ENCODE data around the gene PDXDC1. TPM values are rescaled to one million over a fixed set of nuclear protein-coding genes. Genes with fewer than 3 reads are reported as not detected.
A peak's percentile ranks its signal among the peaks of the same experiment; 100 is the strongest.
"Not testable (repeated sequence)": the region's sequence is repeated elsewhere in the genome, so short reads cannot be mapped to it uniquely, and the experiment has no call there.

The PDXDC1 gene
- total and polyA plus RNA-seq, 9 of the 15 experiments (the other 6 are each of a cell fraction or from before 2014, with no cell fraction given) = 5.1 to 95.4 (median 45.8) TPM

GRCh38 chr16:15076161-15076560 is 101.3 kb downstream of the PDXDC1 start:
- H3K27ac ChIP-seq (ENCODE audit: extremely low read depth, low read depth, low read length); H4K20me1 ChIP-seq (replicated peaks; ENCODE audit: control insufficient read depth, insufficient read depth, low read length); intact Hi-C loops (cut with micrococcal nuclease); H3K79me2 ChIP-seq (ENCODE audit: control insufficient read depth, insufficient read depth, low read length); ATAC-seq; H3K4me1 ChIP-seq (replicated peaks in 1 of 2; ENCODE audit: control insufficient read depth in 2 of 2, insufficient read depth in 2 of 2, low read length in 2 of 2); H3K9me3 ChIP-seq (replicated peaks; ENCODE audit: control insufficient read depth, insufficient read depth, low read depth, low read length); H3K4me2 ChIP-seq (ENCODE audit: insufficient read depth, low read length); BruUV-seq (replicated peaks); H3K4me3 ChIP-seq; H3K9me1 ChIP-seq (ENCODE audit: control insufficient read depth, insufficient read depth, low read length); H3K9ac ChIP-seq (ENCODE audit: insufficient read depth in 1 of 2, low read depth in 2 of 2, low read length in 2 of 2); POLR2A ChIA-PET; H3K27me3 ChIP-seq (ENCODE audit: control insufficient read depth in 2 of 2, insufficient read depth in 2 of 2, low read length in 2 of 2); FAIRE-seq; DNase-seq (ENCODE audit: extremely low read depth in 1 of 4, low spot score in 3 of 4); H2AFZ ChIP-seq (ENCODE audit: low read depth, low read length); CTCF ChIA-PET (ENCODE audit: low intra/inter-chr PET ratio): not testable (repeated sequence)
- peaks cover 70% of the 10 kb centered on the region for H3K36me3 ChIP-seq (ENCODE audit: control insufficient read depth, insufficient read depth, low read length)
- 82% methylated on average over 1 of the region's 2 CpGs for WGBS (ENCODE audit: insufficient coverage, low coverage, missing lambda C conversion rate)
- in situ Hi-C loops (cut with MboI) = loop anchor here (25.0 kb wide), 1 partner anchor 1436 kb away; no protein-coding TSS in a partner anchor

GRCh38 chr16:15080883-15081282 is 106.1 kb downstream of the PDXDC1 start:
- H3K9me1 ChIP-seq (ENCODE audit: control insufficient read depth, insufficient read depth, low read length); intact Hi-C loops (cut with micrococcal nuclease); ATAC-seq; H3K4me2 ChIP-seq (ENCODE audit: insufficient read depth, low read length); BruUV-seq (replicated peaks); H3K9me3 ChIP-seq (replicated peaks; ENCODE audit: control insufficient read depth, insufficient read depth, low read depth, low read length); H3K27me3 ChIP-seq (ENCODE audit: control insufficient read depth in 2 of 2, insufficient read depth in 2 of 2, low read length in 2 of 2); H3K9ac ChIP-seq (ENCODE audit: insufficient read depth in 1 of 2, low read depth in 2 of 2, low read length in 2 of 2); H3K27ac ChIP-seq (ENCODE audit: extremely low read depth, low read depth, low read length); DNase-seq (ENCODE audit: extremely low read depth in 1 of 4, low spot score in 3 of 4); POLR2A ChIA-PET; H2AFZ ChIP-seq (ENCODE audit: low read depth, low read length); H4K20me1 ChIP-seq (replicated peaks; ENCODE audit: control insufficient read depth, insufficient read depth, low read length); CTCF ChIA-PET (ENCODE audit: low intra/inter-chr PET ratio); H3K4me1 ChIP-seq (replicated peaks in 1 of 2; ENCODE audit: control insufficient read depth in 2 of 2, insufficient read depth in 2 of 2, low read length in 2 of 2); H3K79me2 ChIP-seq (ENCODE audit: control insufficient read depth, insufficient read depth, low read length); H3K4me3 ChIP-seq; FAIRE-seq: not testable (repeated sequence)
- peak; percentile 90 for TF ChIP-seq ZNF232 (CRISPR knock-in tag; IDR thresholded peaks at IDR 0.05)
- peak; percentile 38 for TF ChIP-seq RBM25 (IDR thresholded peaks at IDR 0.05; ENCODE audit: low read depth, low read length, severe bottlenecking)
- TF ChIP-seq ZNF146 (CRISPR knock-in tag; IDR thresholded peaks at IDR 0.05; ENCODE audit: unreplicated experiment) = peak; percentile 80
- WGBS (ENCODE audit: insufficient coverage, low coverage, missing lambda C conversion rate) = 100% methylated on average over 1 of the region's 1 CpG
- peaks cover 64% of the 10 kb centered on the region; the same call in 2 of the 3 replicates for H3K36me3 ChIP-seq (ENCODE audit: control insufficient read depth, insufficient read depth, low read length)
- in situ Hi-C loops (cut with MboI) = loop anchor here (25.0 kb wide), 1 partner anchor 1431 kb away; no protein-coding TSS in a partner anchor

GRCh38 chr16:15082788-15083187 is 108.0 kb downstream of the PDXDC1 start:
- H2AFZ ChIP-seq (ENCODE audit: low read depth, low read length); H3K79me2 ChIP-seq (ENCODE audit: control insufficient read depth, insufficient read depth, low read length); H3K9ac ChIP-seq (ENCODE audit: insufficient read depth in 1 of 2, low read depth in 2 of 2, low read length in 2 of 2); H3K9me1 ChIP-seq (ENCODE audit: control insufficient read depth, insufficient read depth, low read length); POLR2A ChIA-PET; H3K27me3 ChIP-seq (ENCODE audit: control insufficient read depth in 2 of 2, insufficient read depth in 2 of 2, low read length in 2 of 2); H3K4me2 ChIP-seq (ENCODE audit: insufficient read depth, low read length); DNase-seq (ENCODE audit: extremely low read depth in 1 of 4, low spot score in 3 of 4); intact Hi-C loops (cut with micrococcal nuclease); H3K27ac ChIP-seq (ENCODE audit: extremely low read depth, low read depth, low read length); ATAC-seq; H3K4me3 ChIP-seq; H3K9me3 ChIP-seq (replicated peaks; ENCODE audit: control insufficient read depth, insufficient read depth, low read depth, low read length); H3K4me1 ChIP-seq (replicated peaks in 1 of 2; ENCODE audit: control insufficient read depth in 2 of 2, insufficient read depth in 2 of 2, low read length in 2 of 2); BruUV-seq (replicated peaks); FAIRE-seq; CTCF ChIA-PET (ENCODE audit: low intra/inter-chr PET ratio); H4K20me1 ChIP-seq (replicated peaks; ENCODE audit: control insufficient read depth, insufficient read depth, low read length): not testable (repeated sequence)
- in situ Hi-C loops (cut with MboI) = loop anchor here (25.0 kb wide), 1 partner anchor 1430 kb away; no protein-coding TSS in a partner anchor
- 91% methylated on average over 3 of the region's 3 CpGs for WGBS (ENCODE audit: insufficient coverage, low coverage, missing lambda C conversion rate)
- H3K36me3 ChIP-seq (ENCODE audit: control insufficient read depth, insufficient read depth, low read length) = peaks cover 68% of the 10 kb centered on the region; the same call in 2 of the 3 replicates

Measured in K562 (cell line).